BJ (cell line): ENCODE measurements around the gene CCDC116. TPM values are rescaled to one million over a fixed set of nuclear protein-coding genes. Genes with fewer than 3 reads are reported as not detected.
"Not testable (repeated sequence)": the region's sequence is repeated elsewhere in the genome, so short reads cannot be mapped to it uniquely, and the experiment has no call there.

Experiments used
- CTCF ChIA-PET: fragments of 350-600 bp; formaldehyde crosslinking; extraction: SDS; loops from one replicate; lab custom pipeline; 2021; ENCODE audit warnings: antibody characterized with exemption, inconsistent platforms; lab: Yijun Ruan, JAX
- POLR2A ChIA-PET: fragments of 300-600 bp; sonication (Branson Sonifier 250); formaldehyde crosslinking; extraction: SDS; loops from one replicate; lab custom pipeline; 2021; ENCODE audit warnings: antibody characterized with exemption; lab: Charles Lee
- DNase-seq: peaks from one replicate; pipeline ENCODE4 v3.0.0-alpha.2; 2011; ENCODE audit warnings: low read depth
- H3K27me3 ChIP-seq: 2 replicates; pipeline ENCODE4 v1.6.0; 2011; ENCODE audit warnings: low read length; ENCODE audit not compliant: control insufficient read depth, insufficient read depth
- H3K36me3 ChIP-seq: 2 replicates; pipeline ENCODE4 v1.5.1; 2011; ENCODE audit warnings: low read length; ENCODE audit not compliant: control insufficient read depth, insufficient read depth
- H3K4me3 ChIP-seq: 2 replicates; pipeline ENCODE4 v1.5.1; 2011; ENCODE audit warnings: low read depth, mild to moderate bottlenecking, control low read depth, low read length
- polyA plus RNA-seq: library from polyadenylated mRNA; depleted of rRNA; stranded (reverse); fragments of >200 nt; gene quantifications from 2 replicates; pipeline ENCODE4 v1.2.3, GENCODE V29; 2011
- TF ChIP-seq, protein P1 (sequence below): IDR thresholded peaks from 2 replicates; pipeline ENCODE4 v1.5.1; 2011; ENCODE audit warnings: low read depth, mild to moderate bottlenecking, control low read depth, inconsistent platforms, low read length, moderate library complexity; ENCODE audit not compliant: insufficient read depth

CCDC116 gene
- polyA plus RNA-seq, 1 experiment: 0.13 TPM

DNA sequence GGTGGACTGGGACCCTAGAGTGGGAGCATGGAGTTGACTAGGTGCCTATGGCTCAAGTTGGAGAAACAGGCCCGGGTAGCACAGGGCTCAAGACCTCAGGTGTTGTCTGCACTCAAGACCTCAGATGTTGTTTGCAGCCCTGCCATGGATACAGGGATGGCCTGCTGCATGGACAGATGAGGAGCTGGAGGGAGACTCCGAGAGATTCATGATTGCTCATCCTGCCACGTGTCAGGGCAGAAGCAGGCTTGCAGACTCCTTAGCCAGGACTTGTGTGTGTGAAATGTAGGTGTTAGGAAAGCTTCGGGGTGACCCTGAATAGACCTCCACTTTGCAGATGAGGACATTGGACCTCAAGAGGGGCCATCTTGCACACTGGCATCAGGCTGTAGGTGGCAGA, 921 bp downstream of the CCDC116 start:
- POLR2A ChIA-PET: no interaction called here
- TF ChIP-seq, protein P1, sequence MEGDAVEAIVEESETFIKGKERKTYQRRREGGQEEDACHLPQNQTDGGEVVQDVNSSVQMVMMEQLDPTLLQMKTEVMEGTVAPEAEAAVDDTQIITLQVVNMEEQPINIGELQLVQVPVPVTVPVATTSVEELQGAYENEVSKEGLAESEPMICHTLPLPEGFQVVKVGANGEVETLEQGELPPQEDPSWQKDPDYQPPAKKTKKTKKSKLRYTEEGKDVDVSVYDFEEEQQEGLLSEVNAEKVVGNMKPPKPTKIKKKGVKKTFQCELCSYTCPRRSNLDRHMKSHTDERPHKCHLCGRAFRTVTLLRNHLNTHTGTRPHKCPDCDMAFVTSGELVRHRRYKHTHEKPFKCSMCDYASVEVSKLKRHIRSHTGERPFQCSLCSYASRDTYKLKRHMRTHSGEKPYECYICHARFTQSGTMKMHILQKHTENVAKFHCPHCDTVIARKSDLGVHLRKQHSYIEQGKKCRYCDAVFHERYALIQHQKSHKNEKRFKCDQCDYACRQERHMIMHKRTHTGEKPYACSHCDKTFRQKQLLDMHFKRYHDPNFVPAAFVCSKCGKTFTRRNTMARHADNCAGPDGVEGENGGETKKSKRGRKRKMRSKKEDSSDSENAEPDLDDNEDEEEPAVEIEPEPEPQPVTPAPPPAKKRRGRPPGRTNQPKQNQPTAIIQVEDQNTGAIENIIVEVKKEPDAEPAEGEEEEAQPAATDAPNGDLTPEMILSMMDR: no peak
- CTCF ChIA-PET: interaction anchor here (1.0 to 9.3 kb wide), 3 partner anchors 9 to 20 kb away, joined by 3 to 71 read pairs (median 56); partner anchors contain the start of gene SDF2L1
- Histone ChIP-seq H3K27me3 (no peaks in the 10 kb centered on the region), H3K4me3 (no peak overlapping the region), H3K36me3 (no peaks in the 10 kb centered on the region)
- DNase-seq: no peak

DNA sequence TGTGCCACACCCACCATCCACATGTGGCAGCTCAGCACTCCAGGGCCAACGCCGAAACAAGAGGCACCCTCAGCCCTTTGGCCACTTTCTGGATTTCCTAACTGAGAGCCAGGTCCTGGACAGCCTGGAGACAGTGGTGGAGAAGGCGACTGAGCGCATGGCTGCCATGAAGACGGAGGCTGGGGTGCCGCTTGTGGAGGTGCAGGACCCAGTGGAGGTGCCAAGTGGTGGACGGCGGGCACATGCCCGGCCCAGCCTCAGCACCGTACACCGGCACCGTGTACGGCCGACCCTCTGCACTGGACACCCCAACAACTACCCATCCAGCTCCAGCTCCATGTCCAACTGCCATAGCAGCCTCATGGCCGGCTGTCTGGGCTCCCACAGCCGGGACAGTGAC, 1.5 kb downstream of the CCDC116 start:
- TF ChIP-seq, protein P1: no peak
- ChIA-PET CTCF (interaction anchor here (1.0 to 9.3 kb wide), 3 partner anchors 8 to 20 kb away, joined by 3 to 71 read pairs (median 56); partner anchors contain the start of gene SDF2L1), POLR2A (no interaction called here)
- Histone ChIP-seq H3K36me3 (no peaks in the 10 kb centered on the region), H3K27me3 (no peaks in the 10 kb centered on the region), H3K4me3 (no peak overlapping the region)
- DNase-seq: no peak

DNA sequence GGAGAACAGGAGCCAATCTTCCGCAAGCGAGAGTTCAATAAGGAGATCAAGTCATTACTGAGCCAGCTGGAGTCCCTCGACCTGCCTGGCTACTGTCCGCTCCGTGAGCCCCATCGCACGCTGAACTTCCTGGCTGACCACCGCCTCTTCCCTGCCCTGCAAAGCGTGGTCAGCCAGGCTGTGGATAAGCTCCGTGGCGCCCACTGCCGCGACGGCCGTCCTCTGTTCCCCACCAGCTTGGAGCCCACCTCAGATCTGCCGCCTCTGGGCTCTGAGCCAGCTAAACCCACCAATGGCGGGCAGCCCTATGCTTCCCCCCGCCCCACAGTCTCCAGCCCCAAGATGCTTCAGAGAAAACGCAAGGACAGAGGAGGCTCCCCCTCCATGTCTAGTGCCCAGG, 2.3 kb downstream of the CCDC116 start:
- POLR2A ChIA-PET: no interaction called here
- H3K27me3 ChIP-seq: no peaks in the 10 kb centered on the region
- TF ChIP-seq, protein P1: no peak
- no peaks in the 10 kb centered on the region for H3K36me3 ChIP-seq
- DNase-seq: no peak
- CTCF ChIA-PET: interaction anchor here (9.0 to 9.3 kb wide), 2 partner anchors 8 to 12 kb away, joined by 56 to 71 read pairs; partner anchors contain the start of gene SDF2L1
- no peak overlapping the region for H3K4me3 ChIP-seq

DNA sequence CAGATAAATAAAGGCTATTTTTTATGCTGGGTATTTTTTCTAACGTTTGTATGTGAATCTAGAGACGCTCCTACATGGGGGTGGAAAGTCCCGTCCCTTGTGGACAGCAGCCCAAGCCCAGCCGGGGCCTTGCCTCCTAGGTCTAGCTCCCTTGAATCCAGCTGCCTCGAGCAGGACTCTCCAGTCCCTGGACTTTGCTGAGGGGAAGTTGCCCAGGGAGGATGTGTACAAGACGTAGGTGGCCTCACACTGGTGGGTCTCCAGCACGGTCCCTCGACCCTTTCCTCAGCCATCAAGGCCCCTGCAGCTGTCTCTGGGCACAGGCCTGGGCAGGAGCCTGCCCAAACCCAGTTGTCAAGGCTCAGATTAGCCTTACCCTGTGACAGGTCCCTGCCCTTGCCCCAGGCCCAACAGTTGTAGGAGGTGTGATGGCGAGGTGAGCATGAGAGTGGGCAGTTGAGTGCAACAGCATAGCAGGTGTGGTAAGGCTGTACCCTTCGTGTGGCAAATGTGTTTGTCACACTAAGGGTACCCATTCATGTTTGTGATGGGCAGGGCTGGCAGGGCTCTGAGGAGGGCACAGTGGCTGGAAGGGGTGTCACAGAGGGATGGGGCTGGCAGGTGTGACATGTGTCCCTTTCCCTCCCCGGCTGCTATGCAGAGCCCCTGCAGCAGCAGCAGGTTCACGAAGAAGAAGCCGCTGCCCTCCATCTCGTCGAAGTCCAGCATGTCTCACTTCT, 3.4 kb downstream of the CCDC116 start:
- ChIA-PET CTCF (interaction anchor here (1.1 to 9.3 kb wide), 2 partner anchors 11 to 13 kb away, joined by 3 to 56 read pairs; no protein-coding TSS in a partner anchor), POLR2A (no interaction called here)
- H3K36me3 ChIP-seq: no peaks in the 10 kb centered on the region
- H3K4me3 ChIP-seq: no peak overlapping the region
- no peaks in the 10 kb centered on the region for H3K27me3 ChIP-seq
- TF ChIP-seq, protein P1: no peak
- DNase-seq: no peak

DNA sequence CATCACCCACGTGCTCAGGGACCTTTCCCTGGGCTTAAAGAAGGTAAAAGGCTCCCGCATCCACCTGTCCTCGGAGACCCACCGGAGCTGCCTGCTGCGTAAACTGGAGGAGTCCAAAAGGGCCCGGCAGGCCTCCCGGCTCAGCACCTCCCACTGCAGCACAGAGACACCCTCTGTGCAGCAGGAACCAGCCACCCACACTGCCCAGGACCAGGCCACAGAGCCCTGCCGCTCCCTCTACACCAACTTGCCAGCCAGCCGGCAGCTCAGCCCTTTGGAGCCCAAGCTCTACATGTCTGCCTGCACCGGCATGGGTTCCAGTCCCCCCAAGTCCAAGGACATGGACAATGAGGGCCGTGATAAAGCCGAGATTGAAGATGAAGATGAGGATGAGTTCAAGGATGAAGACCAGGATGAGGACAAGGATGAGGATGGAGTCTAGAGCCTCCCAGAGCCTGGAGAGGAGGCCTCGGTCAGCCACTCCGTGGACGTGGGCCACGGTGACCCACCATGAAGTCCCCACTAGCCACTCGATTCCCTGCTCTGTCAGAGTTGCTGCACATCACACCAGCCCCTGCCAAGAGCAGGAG, 4.2 kb downstream of the CCDC116 start:
- CTCF ChIA-PET: interaction anchor here (0.7 to 9.3 kb wide), 3 partner anchors 10 to 679 kb away, joined by 3 to 56 read pairs (median 3); no protein-coding TSS in a partner anchor
- no peak overlapping the region for H3K4me3 ChIP-seq
- no peaks in the 10 kb centered on the region for H3K36me3 ChIP-seq
- POLR2A ChIA-PET: interaction anchor here (0.6 kb wide), 1 partner anchor 1756 kb away, joined by 3 read pairs; no protein-coding TSS in a partner anchor
- TF ChIP-seq, protein P1: no peak
- no peak for DNase-seq
- H3K27me3 ChIP-seq: no peaks in the 10 kb centered on the region

DNA sequence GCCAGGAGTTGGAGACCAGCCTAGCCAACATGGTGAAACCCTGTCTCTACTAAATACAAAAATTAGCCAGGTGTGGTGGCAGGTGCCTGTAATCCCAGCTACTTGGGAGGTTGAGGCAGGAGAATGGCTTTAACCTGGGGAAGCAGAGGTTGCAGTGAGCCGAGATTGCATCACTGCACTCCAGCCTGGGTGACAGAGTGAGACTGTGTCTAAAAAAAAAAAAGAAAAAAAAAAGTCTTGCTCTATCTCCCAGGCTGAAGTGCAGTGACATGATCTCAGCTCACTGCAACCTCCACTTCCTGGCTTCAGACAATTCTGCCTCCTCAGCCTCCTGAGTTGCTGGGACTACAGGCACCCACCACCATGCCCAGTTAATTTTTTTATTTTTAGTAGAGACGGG, 4.9 kb downstream of the CCDC116 start:
- ChIA-PET POLR2A (interaction anchor here (0.6 kb wide), 1 partner anchor 1757 kb away, joined by 3 read pairs; no protein-coding TSS in a partner anchor), CTCF (interaction anchor here (9.3 kb wide), 1 partner anchor 10 kb away, joined by 56 read pairs; no protein-coding TSS in a partner anchor)
- H3K36me3 ChIP-seq, H3K27me3 ChIP-seq, DNase-seq, H3K4me3 ChIP-seq: not testable (repeated sequence)
